ENCODE measurements around the gene SCNN1G.
A peak's percentile ranks its signal among the peaks of the same experiment; 100 is the strongest.

Gene SCNN1G

GRCh38 chr16:23181506-23181905 is 1.0 kb upstream of the SCNN1G start:
- no peak for TF ChIP-seq CTCF (IDR thresholded peaks at IDR 0.05; ENCODE audit: low read depth, low read length, missing control alignments)
- H3K4me3 ChIP-seq (replicated peaks; ENCODE audit: low read depth, low read length), result no peak overlapping the region
- no peak for DNase-seq (ENCODE audit: extremely low read depth, low read depth)

- TF ChIP-seq CTCF (IDR thresholded peaks at IDR 0.05; ENCODE audit: low read depth, low read length, missing control alignments), result peak; percentile 83
- no peak overlapping the region for H3K4me3 ChIP-seq (replicated peaks; ENCODE audit: low read depth, low read length)
- DNase-seq (ENCODE audit: extremely low read depth, low read depth), result no peak
Observed at GRCh38 chr16:23182206-23182678, 303 bp upstream of the SCNN1G start.

GRCh38 chr16:23183543-23183862 is 958 bp downstream of the SCNN1G start:
- DNase-seq (ENCODE audit: extremely low read depth, low read depth), result no peak
- TF ChIP-seq CTCF (IDR thresholded peaks at IDR 0.05; ENCODE audit: low read depth, low read length, missing control alignments), result no peak
- no peak overlapping the region for H3K4me3 ChIP-seq (replicated peaks; ENCODE audit: low read depth, low read length)

- no peak overlapping the region for H3K4me3 ChIP-seq (replicated peaks; ENCODE audit: low read depth, low read length)
- no peak for DNase-seq (ENCODE audit: extremely low read depth, low read depth)
- no peak for TF ChIP-seq CTCF (IDR thresholded peaks at IDR 0.05; ENCODE audit: low read depth, low read length, missing control alignments)
Observed at GRCh38 chr16:23185656-23186055, 3.1 kb downstream of the SCNN1G start.

- no peak overlapping the region for H3K4me3 ChIP-seq (replicated peaks; ENCODE audit: low read depth, low read length)
- TF ChIP-seq CTCF (IDR thresholded peaks at IDR 0.05; ENCODE audit: low read depth, low read length, missing control alignments), result no peak
- DNase-seq (ENCODE audit: extremely low read depth, low read depth), result no peak
Observed at GRCh38 chr16:23186171-23186570, 3.6 kb downstream of the SCNN1G start.

GRCh38 chr16:23187341-23187740 is 4.8 kb downstream of the SCNN1G start:
- H3K4me3 ChIP-seq (replicated peaks; ENCODE audit: low read depth, low read length), result no peak overlapping the region
- DNase-seq (ENCODE audit: extremely low read depth, low read depth), result no peak

More at GRCh38 chr16:23187341-23187740, 4.8 kb downstream of the SCNN1G start:
- TF ChIP-seq CTCF (IDR thresholded peaks at IDR 0.05; ENCODE audit: low read depth, low read length, missing control alignments), result no peak
